K562 (cell line): ENCODE results near the gene SGCG. TPM values are rescaled to one million over a fixed set of nuclear protein-coding genes. Genes with fewer than 3 reads are reported as not detected.

Experiments used
- ATAC-seq: fragments of 200-7000 bp; cut with Tn5 transposase; 3 replicates; pipeline ENCODE4 v1.9.1; 2020; ENCODE audit warnings: moderate library complexity
- BruUV-seq: library from RNA; stranded (reverse); fragments of 400-500 nt; replicated peaks from 2 replicates; lab custom pipeline; 2021; lab: Mats Ljungman, UMichigan
- CTCF ChIA-PET: fragments of 300-600 bp; formaldehyde crosslinking; extraction: SDS; loops from one replicate; lab custom pipeline; 2021; ENCODE audit warnings: low intra/inter-chr PET ratio; lab: Yijun Ruan, JAX
- POLR2A ChIA-PET: fragments of 300-600, 350-650 bp; sonication (Branson Sonifier 250); formaldehyde crosslinking; extraction: SDS; loops from one replicate; lab custom pipeline; 2021; ENCODE audit warnings: antibody characterized with exemption, inconsistent platforms; lab: Yijun Ruan, JAX
- DNase-seq, 4 experiments: peaks; one replicate each; pipeline versions ENCODE4 v3.0.0 to v3.0.0-alpha.2; 2011 to 2018; ENCODE audit warnings: low spot score in 3 of 4, mixed read lengths in 3 of 4; ENCODE audit errors: extremely low read depth in 1 of 4
- FAIRE-seq: peaks from 2 replicates; lab custom pipeline; 2011; peaks lifted over from hg19 to GRCh38; lab: Jason Lieb, UNC
- H2AFZ ChIP-seq: 2 replicates; pipeline ENCODE4 v1.6.0; 2011; ENCODE audit warnings: low read depth, low read length, control low read depth, inconsistent platforms
- H3K27ac ChIP-seq: fragments of 200-600 bp; 3 replicates; pipeline ENCODE4 v1.8.0; 2011; ENCODE audit warnings: low read depth, mild to moderate bottlenecking, control low read depth, inconsistent platforms, low read length, moderate library complexity, mixed read lengths; ENCODE audit errors: extremely low read depth
- H3K27me3 ChIP-seq, 2 experiments: fragments of 300-600 bp in 1 of 2; 2 replicates in 1 of 2; 3 replicates in 1 of 2; pipeline versions ENCODE4 v1.6.0 to v1.8.0; 2011; ENCODE audit warnings: inconsistent platforms in 2 of 2, low read length in 2 of 2, mild to moderate bottlenecking in 1 of 2, mixed read lengths in 1 of 2, moderate library complexity in 1 of 2; ENCODE audit not compliant: control insufficient read depth in 2 of 2, insufficient read depth in 2 of 2
- H3K36me3 ChIP-seq: fragments of 300-600 bp; 3 replicates; pipeline ENCODE4 v1.8.0; 2011; ENCODE audit warnings: mild to moderate bottlenecking, low read length, inconsistent platforms; ENCODE audit not compliant: control insufficient read depth, insufficient read depth
- H3K4me1 ChIP-seq, 2 experiments: fragments of 200-600 bp in 1 of 2; replicated peaks in 1 of 2; 2 replicates in 1 of 2; 3 replicates in 1 of 2; pipeline versions ENCODE4 v1.5.1 to v1.8.0; 2011; ENCODE audit warnings: inconsistent platforms in 2 of 2, low read length in 2 of 2, mild to moderate bottlenecking in 1 of 2, mixed read lengths in 1 of 2, moderate library complexity in 1 of 2; ENCODE audit not compliant: control insufficient read depth in 2 of 2, insufficient read depth in 2 of 2
- H3K4me2 ChIP-seq: 2 replicates; pipeline ENCODE4 v1.6.1; 2011; ENCODE audit warnings: low read length, control low read depth, inconsistent platforms, mixed read lengths; ENCODE audit not compliant: insufficient read depth
- H3K4me3 ChIP-seq: fragments of 200-600 bp; sonication (generic), shearing (Covaris generic); 2 replicates; pipeline ENCODE4 v1.5.1; 2016; ENCODE audit warnings: control low read depth, inconsistent platforms
- H3K79me2 ChIP-seq: fragments of 200-600 bp; 3 replicates; pipeline ENCODE4 v1.8.0; 2011; ENCODE audit warnings: low read length, inconsistent platforms; ENCODE audit not compliant: control insufficient read depth, insufficient read depth
- H3K9ac ChIP-seq, 2 experiments: 2 replicates each; pipeline versions ENCODE4 v1.6.0 to v1.6.1; 2011; ENCODE audit warnings: low read depth in 2 of 2, low read length in 2 of 2, control low read depth in 1 of 2, inconsistent platforms in 1 of 2, mild to moderate bottlenecking in 1 of 2, mixed read lengths in 1 of 2; ENCODE audit not compliant: insufficient read depth in 1 of 2
- H3K9me1 ChIP-seq: one replicate; pipeline ENCODE4 v1.6.0; 2011; ENCODE audit warnings: inconsistent platforms, mild to moderate bottlenecking, low read length, moderate library complexity; ENCODE audit not compliant: control insufficient read depth, insufficient read depth
- H3K9me3 ChIP-seq: replicated peaks from 2 replicates; pipeline ENCODE4 v1.5.1; 2011; ENCODE audit warnings: low read depth, low read length, inconsistent platforms; ENCODE audit not compliant: control insufficient read depth, insufficient read depth
- H4K20me1 ChIP-seq: replicated peaks from 2 replicates; pipeline ENCODE4 v1.6.1; 2011; ENCODE audit warnings: low read length, inconsistent platforms, mixed read lengths; ENCODE audit not compliant: control insufficient read depth, insufficient read depth
- GATAD2A ChIP-seq: fragments of 450-650 bp; IDR thresholded peaks from 2 replicates; pipeline ENCODE4 v1.6.1; 2017
- MXI1 ChIP-seq: IDR thresholded peaks from 2 replicates; pipeline ENCODE4 v1.6.1; 2011; ENCODE audit warnings: low read depth, mild to moderate bottlenecking, improper control_type of control experiment, low read length
- NR1H2 ChIP-seq: sonication (generic); formaldehyde crosslinking; IDR thresholded peaks from 2 replicates; pipeline ENCODE4 v1.4.0; 2020; ENCODE audit warnings: mild to moderate bottlenecking, missing genetic modification reagents
- YBX1 ChIP-seq: fragments of 450-650 bp; IDR thresholded peaks from 2 replicates; pipeline ENCODE4 v1.7.1; 2016; ENCODE audit warnings: mild to moderate bottlenecking
- ZFP1 ChIP-seq: fragments of 450-650 bp; formaldehyde crosslinking; IDR thresholded peaks from 2 replicates; pipeline ENCODE4 v1.4.0; 2020; ENCODE audit warnings: mild to moderate bottlenecking, mixed read lengths
- WGBS: fragments of 100-300 bp; shearing (Covaris generic); methylation state at CpG from one replicate; pipeline ENCODE4 v1.1.6; 2016; ENCODE audit warnings: low coverage, mixed read lengths; ENCODE audit not compliant: insufficient coverage; ENCODE audit errors: missing lambda C conversion rate; 5-methylcytosine and 5-hydroxymethylcytosine counted together
- in situ Hi-C: fragments of 300-500 bp; cut with MboI; formaldehyde crosslinking; loops from 4 replicates; pipeline ENCODE4 v1.15.0; 2018; ENCODE audit warnings: inconsistent platforms, mixed read lengths
- intact Hi-C: fragments of 100-400 bp; cut with micrococcal nuclease; formaldehyde crosslinking; loops from 2 replicates; pipeline ENCODE4 v1.14.2; 2022
- polyA plus RNA-seq, 8 experiments: library from polyadenylated mRNA; depleted of rRNA in 4 of 8; stranded (reverse) in 5 of 8; unstranded in 3 of 8; fragments of >200 nt; fragmentation: Nextera tagmentation in 2 of 8; fragmentation: Illumina TruSeq in 1 of 8; extraction: Ambion mirVana in 2 of 8; extraction: Trizol in 1 of 8; gene quantifications; 2 replicates each; pipeline versions ENCODE4 v1.2.1 to v1.2.3, GENCODE V29; 2011 to 2014; ENCODE audit warnings: inconsistent platforms in 1 of 8, missing spikeins in 1 of 8
- total RNA-seq, 7 experiments: library from RNA; depleted of rRNA in 6 of 7; stranded (reverse); fragments of >200 nt in 6 of 7; fragmentation: Illumina TruSeq in 2 of 7; extraction: Trizol in 2 of 7; gene quantifications; 2 replicates each; pipeline versions ENCODE4 v1.2.1 to v1.2.3, GENCODE V29; 2011 to 2021; ENCODE audit warnings: low replicate concordance in 1 of 7
- TF ChIP-seq, protein P1 (sequence below), 2 experiments: IDR thresholded peaks in 1 of 2; conservative IDR thresholded peaks in 1 of 2; 2 replicates each; pipeline ENCODE4 v1.6.1; 2016; ENCODE audit warnings: low read depth in 2 of 2, mild to moderate bottlenecking in 1 of 2, missing compliant biosample characterization in 1 of 2, missing genetic modification characterization in 1 of 2, moderate library complexity in 1 of 2

SGCG gene
- total and polyA plus RNA-seq, 9 of the 15 experiments (the other 6 are each of a cell fraction or from before 2014, with no cell fraction given), result 0.04 to 0.44 (median 0.34) TPM

GRCh38 chr13:23289917-23290357, 109.2 kb downstream of the SGCG start:
- 0% methylated on average over 5 of the region's 5 CpGs for WGBS
- Histone ChIP-seq H3K4me3 (no peak overlapping the region), H3K27me3 (no peaks in the 10 kb centered on the region), H3K9me3 (no peaks in the 10 kb centered on the region), H4K20me1 (no peaks in the 10 kb centered on the region), H2AFZ (no peak overlapping the region), H3K9me1 (no peaks in the 10 kb centered on the region), H3K4me2 (no peak overlapping the region), H3K9ac (no peak overlapping the region), H3K4me1 (no peaks in the 10 kb centered on the region), H3K36me3 (no peaks in the 10 kb centered on the region), H3K79me2 (no peaks in the 10 kb centered on the region), H3K27ac (no peak overlapping the region)
- POLR2A ChIA-PET, result no interaction called here
- intact Hi-C loops, result no loop called here
- DNase-seq (peak in 1 of 4 experiments; percentile 0), ATAC-seq (no peak), FAIRE-seq (no peak)
- CTCF ChIA-PET, result no interaction called here
- BruUV-seq, result no TSS peak
- in situ Hi-C loops, result no loop called here
- TF ChIP-seq GATAD2A, result no peak
- TF ChIP-seq MXI1, result no peak
- TF ChIP-seq ZFP1 (CRISPR knock-in tag), result no peak
- TF ChIP-seq NR1H2, result no peak
- TF ChIP-seq, protein P1, sequence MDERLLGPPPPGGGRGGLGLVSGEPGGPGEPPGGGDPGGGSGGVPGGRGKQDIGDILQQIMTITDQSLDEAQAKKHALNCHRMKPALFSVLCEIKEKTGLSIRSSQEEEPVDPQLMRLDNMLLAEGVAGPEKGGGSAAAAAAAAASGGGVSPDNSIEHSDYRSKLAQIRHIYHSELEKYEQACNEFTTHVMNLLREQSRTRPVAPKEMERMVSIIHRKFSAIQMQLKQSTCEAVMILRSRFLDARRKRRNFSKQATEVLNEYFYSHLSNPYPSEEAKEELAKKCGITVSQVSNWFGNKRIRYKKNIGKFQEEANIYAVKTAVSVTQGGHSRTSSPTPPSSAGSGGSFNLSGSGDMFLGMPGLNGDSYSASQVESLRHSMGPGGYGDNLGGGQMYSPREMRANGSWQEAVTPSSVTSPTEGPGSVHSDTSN (CRISPR knock-in tag; IDR thresholded peaks at IDR 0.05; ENCODE audit: low read depth), result no peak
- TF ChIP-seq, protein P1 (tag; conservative IDR thresholded peaks at IDR 0.05; ENCODE audit: low read depth), result peak; percentile 53; the same call in 1 of the 2 replicates
- TF ChIP-seq YBX1, result no peak
